AG04450 (cell line): Measurements from ENCODE around the gene ATP1A4. TPM values are rescaled to one million over a fixed set of nuclear protein-coding genes. Genes with fewer than 3 reads are reported as not detected.

ENCODE experiments used
- CTCF ChIA-PET: fragments of 300-600, 350-600 bp; formaldehyde crosslinking; extraction: SDS; loops from one replicate; lab custom pipeline; 2022; ENCODE audit warnings: antibody characterized with exemption, inconsistent platforms; lab: Charles Lee
- POLR2A ChIA-PET: fragments of 350-600 bp; formaldehyde crosslinking; extraction: SDS; loops from one replicate; lab custom pipeline; 2021; ENCODE audit warnings: antibody characterized with exemption, inconsistent platforms; lab: Yijun Ruan, JAX
- DNase-seq: peaks from one replicate; pipeline ENCODE4 v3.0.0-alpha.2; 2011; ENCODE audit warnings: low read depth, low spot score
- H3K27ac ChIP-seq: one replicate; pipeline ENCODE4 v1.5.1; 2012; ENCODE audit warnings: low read depth, low read length, control low read depth
- H3K27me3 ChIP-seq: one replicate; pipeline ENCODE4 v1.6.0; 2012; ENCODE audit warnings: low read length; ENCODE audit not compliant: control insufficient read depth, insufficient read depth
- H3K4me3 ChIP-seq: 2 replicates; pipeline ENCODE4 v1.5.1; 2011; ENCODE audit warnings: mild to moderate bottlenecking, low read depth, low read length, control low read depth
- H3K9me3 ChIP-seq: 2 replicates; pipeline ENCODE4 v1.5.1; 2012; ENCODE audit warnings: low read length; ENCODE audit not compliant: control insufficient read depth, insufficient read depth
- CTCF ChIP-seq: IDR thresholded peaks from 2 replicates; pipeline ENCODE4 v1.5.1; 2011; ENCODE audit warnings: low read depth, low read length, control low read depth, inconsistent platforms
- polyA plus RNA-seq: library from polyadenylated mRNA; depleted of rRNA; stranded (reverse); fragments of >200 nt; gene quantifications from 2 replicates; pipeline ENCODE4 v1.2.3, GENCODE V29; 2011

The ATP1A4 gene
- polyA plus RNA-seq, 1 experiment = not detected

- CTCF ChIA-PET = interaction anchor here (1.2 to 1.8 kb wide), 3 partner anchors 63 to 162 kb away, joined by 3 to 6 read pairs (median 5); no protein-coding TSS in a partner anchor
- TF ChIP-seq CTCF = no peak
- POLR2A ChIA-PET = no interaction called here
Observed at GRCh38 chr1:160129966-160130365, 21.4 kb upstream of the ATP1A4 start.

GRCh38 chr1:160130486-160130885 is 20.9 kb upstream of the ATP1A4 start:
- TF ChIP-seq CTCF = no peak
- peaks cover 4% of the 10 kb centered on the region; the same call in 1 of the 2 replicates for H3K9me3 ChIP-seq
- ChIA-PET POLR2A (no interaction called here), CTCF (interaction anchor here (1.2 to 1.8 kb wide), 3 partner anchors 63 to 161 kb away, joined by 3 to 6 read pairs (median 5); no protein-coding TSS in a partner anchor)
- no peak for DNase-seq
- H3K27me3 ChIP-seq = peaks cover 11% of the 10 kb centered on the region
- H3K27ac ChIP-seq = no peak overlapping the region
- H3K4me3 ChIP-seq = no peak overlapping the region

More at GRCh38 chr1:160129966-160130365, 21.4 kb upstream of the ATP1A4 start:
- DNase-seq = no peak
- no peak overlapping the region for H3K4me3 ChIP-seq
- no peak overlapping the region for H3K27ac ChIP-seq
- peaks cover 4% of the 10 kb centered on the region; the same call in 1 of the 2 replicates for H3K9me3 ChIP-seq
- peaks cover 11% of the 10 kb centered on the region for H3K27me3 ChIP-seq

GRCh38 chr1:160130939-160131338 is 20.5 kb upstream of the ATP1A4 start:
- Histone ChIP-seq H3K27ac (no peak overlapping the region), H3K27me3 (peaks cover 13% of the 10 kb centered on the region), H3K4me3 (no peak overlapping the region), H3K9me3 (peaks cover 4% of the 10 kb centered on the region; the same call in 1 of the 2 replicates)
- ChIA-PET POLR2A (no interaction called here), CTCF (interaction anchor here (1.2 to 1.8 kb wide), 3 partner anchors 62 to 161 kb away, joined by 3 to 6 read pairs (median 5); no protein-coding TSS in a partner anchor)
- TF ChIP-seq CTCF = no peak
- no peak for DNase-seq

GRCh38 chr1:160131803-160132565 is 19.4 kb upstream of the ATP1A4 start:
- Histone ChIP-seq H3K27ac (no peak overlapping the region), H3K9me3 (peaks cover 4% of the 10 kb centered on the region; the same call in 1 of the 2 replicates), H3K4me3 (no peak overlapping the region), H3K27me3 (peaks cover 15% of the 10 kb centered on the region)
- TF ChIP-seq CTCF = no peak
- POLR2A ChIA-PET = no interaction called here
- no peak for DNase-seq
- CTCF ChIA-PET = interaction anchor here (1.0 to 1.8 kb wide), 3 partner anchors 30 to 61 kb away, joined by 3 to 6 read pairs (median 4); no protein-coding TSS in a partner anchor
